Vagina (tissue), 2 donors: Measurements from ENCODE around the gene MEGF8. TPM values are rescaled to one million over a fixed set of nuclear protein-coding genes. Genes with fewer than 3 reads are reported as not detected.

Source experiments
- DNase-seq, 2 donors: peaks; one replicate each; pipeline ENCODE4 v3.0.0-alpha.2; 2017; ENCODE audit errors: extremely low spot score in 2 of 2
- H3K27ac ChIP-seq: fragments of 200-600 bp; sonication (generic); one replicate; pipeline ENCODE4 v1.5.1; 2019
- H3K27me3 ChIP-seq: fragments of 200-600 bp; sonication (generic); one replicate; pipeline ENCODE4 v1.5.1; 2019
- H3K36me3 ChIP-seq, 2 donors: fragments of 200-600 bp; sonication (generic); one replicate each; pipeline ENCODE4 v1.5.1; 2017 to 2019
- H3K4me1 ChIP-seq: fragments of 200-600 bp; sonication (generic); one replicate; pipeline ENCODE4 v1.5.1; 2019
- H3K4me3 ChIP-seq, 2 donors: fragments of 200-600 bp; sonication (generic); 1 replicate in 1 of 2; 2 replicates in 1 of 2; pipeline ENCODE4 v1.5.1; 2016 to 2019
- H3K9me3 ChIP-seq: fragments of 200-600 bp; sonication (generic); one replicate; pipeline ENCODE4 v1.5.1; 2019
- POLR2A ChIP-seq, 2 donors: fragments of 450-650 bp; IDR thresholded peaks; one replicate each; pipeline ENCODE4 v1.6.1; 2017; ENCODE audit warnings: antibody characterized with exemption in 2 of 2, mild to moderate bottlenecking in 2 of 2, moderate library complexity in 2 of 2
- POLR2AphosphoS5 ChIP-seq, 2 donors: sonication (generic); formaldehyde crosslinking; IDR thresholded peaks; one replicate each; pipeline ENCODE4 v1.9.0; 2017; ENCODE audit warnings: antibody characterized with exemption in 2 of 2, mild to moderate bottlenecking in 2 of 2, low read depth in 1 of 2; ENCODE audit not compliant: insufficient read depth in 1 of 2
- intact Hi-C: fragments of 100-400 bp; cut with DNase I; formaldehyde crosslinking; loops from one replicate; pipeline ENCODE4 v1.15.1; 2023
- total RNA-seq: library from RNA; depleted of rRNA; stranded (reverse); fragments of >200 nt; gene quantifications from one replicate; pipeline ENCODE4 v1.2.3, GENCODE V29; 2016
- TF ChIP-seq, protein P1 (sequence below), 3 experiments: fragments of 450-650 bp in 2 of 3; fragments of 200-600 bp in 1 of 3; sonication (generic) in 1 of 3; IDR thresholded peaks; one replicate each; pipeline ENCODE4 v1.5.1; 2017 to 2019; ENCODE audit warnings: antibody characterized with exemption in 3 of 3, mild to moderate bottlenecking in 2 of 3, moderate library complexity in 2 of 3

MEGF8 gene
- total RNA-seq, 1 donor from 2014 or later = 13.5 TPM

DNA sequence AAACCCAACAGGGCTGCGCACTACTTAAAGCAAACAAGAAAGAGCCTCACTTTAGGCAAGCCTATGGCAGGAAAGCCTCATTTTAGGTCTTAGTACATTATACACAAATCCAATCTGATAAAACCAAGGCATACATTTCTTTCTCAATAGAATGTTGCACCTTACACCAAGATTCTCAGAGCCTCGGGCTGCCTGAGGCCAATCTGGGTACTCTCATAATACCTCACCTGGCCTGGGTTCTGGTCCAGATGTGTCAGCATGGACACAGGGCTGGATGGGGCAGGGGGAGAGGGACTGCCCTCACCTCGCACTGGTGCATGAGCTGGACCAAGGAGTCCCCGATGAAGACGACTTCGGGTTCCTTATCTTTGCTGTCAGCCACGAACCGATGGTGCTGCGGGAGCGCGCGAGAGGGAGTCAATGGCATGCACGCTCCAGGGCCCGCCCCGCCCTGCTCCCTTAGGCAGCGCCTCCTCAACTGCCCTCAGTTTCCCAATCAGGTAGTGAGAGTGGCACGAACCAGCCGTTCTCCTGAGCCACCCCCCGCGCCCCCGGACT lies 23.7 kb upstream of the MEGF8 start, which contains the start of gene PRR19:
PRR19 (plus strand) TSS at position 487 of the 558 bp plus-strand sequence. CDS start 7,453 bp downstream, outside the sequence.
- no peak for TF ChIP-seq POLR2A (IDR thresholded peaks at IDR 0.05)
- TF ChIP-seq, protein P1, sequence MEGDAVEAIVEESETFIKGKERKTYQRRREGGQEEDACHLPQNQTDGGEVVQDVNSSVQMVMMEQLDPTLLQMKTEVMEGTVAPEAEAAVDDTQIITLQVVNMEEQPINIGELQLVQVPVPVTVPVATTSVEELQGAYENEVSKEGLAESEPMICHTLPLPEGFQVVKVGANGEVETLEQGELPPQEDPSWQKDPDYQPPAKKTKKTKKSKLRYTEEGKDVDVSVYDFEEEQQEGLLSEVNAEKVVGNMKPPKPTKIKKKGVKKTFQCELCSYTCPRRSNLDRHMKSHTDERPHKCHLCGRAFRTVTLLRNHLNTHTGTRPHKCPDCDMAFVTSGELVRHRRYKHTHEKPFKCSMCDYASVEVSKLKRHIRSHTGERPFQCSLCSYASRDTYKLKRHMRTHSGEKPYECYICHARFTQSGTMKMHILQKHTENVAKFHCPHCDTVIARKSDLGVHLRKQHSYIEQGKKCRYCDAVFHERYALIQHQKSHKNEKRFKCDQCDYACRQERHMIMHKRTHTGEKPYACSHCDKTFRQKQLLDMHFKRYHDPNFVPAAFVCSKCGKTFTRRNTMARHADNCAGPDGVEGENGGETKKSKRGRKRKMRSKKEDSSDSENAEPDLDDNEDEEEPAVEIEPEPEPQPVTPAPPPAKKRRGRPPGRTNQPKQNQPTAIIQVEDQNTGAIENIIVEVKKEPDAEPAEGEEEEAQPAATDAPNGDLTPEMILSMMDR (IDR thresholded peaks at IDR 0.05) = no peak
- no peak for TF ChIP-seq POLR2AphosphoS5 (IDR thresholded peaks at IDR 0.05; ENCODE audit: insufficient read depth in 1 of 2, low read depth in 1 of 2)
- Histone ChIP-seq H3K4me3 (peak within 1 kb of the TSS; percentile 52 to 59), H3K27ac (peak within 1 kb of the TSS; percentile 63), H3K9me3 (no peaks in the 10 kb centered on the region), H3K36me3 (no peaks in the 10 kb centered on the region), H3K27me3 (no peaks in the 10 kb centered on the region), H3K4me1 (peaks cover 25% of the 10 kb centered on the region)
- no peak for DNase-seq
- intact Hi-C loops = no loop called here

DNA sequence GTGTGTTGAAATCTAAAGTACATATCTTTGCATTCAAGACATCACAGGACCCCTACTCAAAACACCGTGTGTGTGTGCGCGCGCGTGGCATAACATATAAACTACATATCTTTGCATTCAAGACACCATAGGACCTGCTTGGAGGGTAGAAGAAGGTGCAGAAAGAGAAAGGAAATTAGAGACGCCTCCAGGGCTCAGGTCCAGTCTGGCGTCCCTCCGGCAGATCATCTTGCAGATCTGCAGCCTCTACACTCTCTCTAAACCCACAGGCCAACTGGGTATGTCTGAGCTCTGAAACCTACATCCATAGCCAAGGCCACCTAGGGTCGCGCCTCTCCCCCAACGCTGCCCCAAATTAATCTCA lies 22.4 kb upstream of the MEGF8 start:
- TF ChIP-seq, protein P1 (IDR thresholded peaks at IDR 0.05) = no peak
- TF ChIP-seq POLR2A (IDR thresholded peaks at IDR 0.05) (no peak), POLR2AphosphoS5 (IDR thresholded peaks at IDR 0.05; ENCODE audit: insufficient read depth in 1 of 2, low read depth in 1 of 2) (no peak)
- intact Hi-C loops = no loop called here
- no peak for DNase-seq

GRCh38 chr19:42303876-42304275 lies 21.6 kb upstream of the MEGF8 start:
- H3K27ac ChIP-seq = no peak overlapping the region
- intact Hi-C loops = no loop called here
- H3K4me1 ChIP-seq = peaks cover 25% of the 10 kb centered on the region
- no peaks in the 10 kb centered on the region for H3K36me3 ChIP-seq
- TF ChIP-seq POLR2A (IDR thresholded peaks at IDR 0.05) = no peak
- TF ChIP-seq, protein P1 (IDR thresholded peaks at IDR 0.05) = no peak
- TF ChIP-seq POLR2AphosphoS5 (IDR thresholded peaks at IDR 0.05; ENCODE audit: insufficient read depth in 1 of 2, low read depth in 1 of 2) = no peak
- H3K4me3 ChIP-seq = no peak overlapping the region
- H3K9me3 ChIP-seq = no peaks in the 10 kb centered on the region
- H3K27me3 ChIP-seq = no peaks in the 10 kb centered on the region
- no peak for DNase-seq

More for the DNA sequence above, 22.4 kb upstream of the MEGF8 start:
- H3K27me3 ChIP-seq = no peaks in the 10 kb centered on the region
- peak overlapping the region; percentile 63 for H3K27ac ChIP-seq
- no peaks in the 10 kb centered on the region for H3K9me3 ChIP-seq
- H3K4me1 ChIP-seq = peaks cover 25% of the 10 kb centered on the region
- H3K4me3 ChIP-seq = peak overlapping the region; percentile 52 to 59
- H3K36me3 ChIP-seq = no peaks in the 10 kb centered on the region

DNA sequence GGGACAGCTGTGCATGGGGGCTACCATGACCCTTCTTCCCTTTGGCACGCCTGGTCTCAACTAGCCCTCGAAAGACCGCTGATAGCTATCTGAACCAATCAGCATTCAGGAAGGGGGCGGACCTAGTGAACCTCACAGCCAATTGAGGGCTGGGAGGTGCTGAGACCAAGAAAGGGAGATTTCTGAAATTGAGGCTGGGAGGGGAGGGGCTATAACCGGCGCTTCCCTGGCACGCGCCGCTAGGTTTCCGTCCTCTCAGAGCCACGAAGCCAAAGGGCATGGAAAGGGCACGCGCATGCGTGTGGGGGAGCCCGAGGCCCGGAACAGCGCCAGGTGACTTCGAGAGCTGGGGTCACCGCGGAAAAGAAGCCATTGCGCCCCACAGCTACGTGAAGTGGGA lies 18.8 kb upstream of the MEGF8 start:
- no peak overlapping the region for H3K27ac ChIP-seq
- no peak for DNase-seq
- TF ChIP-seq, protein P1 (IDR thresholded peaks at IDR 0.05) = no peak
- TF ChIP-seq POLR2AphosphoS5 (IDR thresholded peaks at IDR 0.05; ENCODE audit: insufficient read depth in 1 of 2, low read depth in 1 of 2) = no peak
- no peak for TF ChIP-seq POLR2A (IDR thresholded peaks at IDR 0.05)
- no peak overlapping the region for H3K4me3 ChIP-seq
- intact Hi-C loops = no loop called here
- no peaks in the 10 kb centered on the region for H3K36me3 ChIP-seq
- H3K27me3 ChIP-seq = no peaks in the 10 kb centered on the region
- H3K4me1 ChIP-seq = peaks cover 18% of the 10 kb centered on the region
- no peaks in the 10 kb centered on the region for H3K9me3 ChIP-seq

DNA sequence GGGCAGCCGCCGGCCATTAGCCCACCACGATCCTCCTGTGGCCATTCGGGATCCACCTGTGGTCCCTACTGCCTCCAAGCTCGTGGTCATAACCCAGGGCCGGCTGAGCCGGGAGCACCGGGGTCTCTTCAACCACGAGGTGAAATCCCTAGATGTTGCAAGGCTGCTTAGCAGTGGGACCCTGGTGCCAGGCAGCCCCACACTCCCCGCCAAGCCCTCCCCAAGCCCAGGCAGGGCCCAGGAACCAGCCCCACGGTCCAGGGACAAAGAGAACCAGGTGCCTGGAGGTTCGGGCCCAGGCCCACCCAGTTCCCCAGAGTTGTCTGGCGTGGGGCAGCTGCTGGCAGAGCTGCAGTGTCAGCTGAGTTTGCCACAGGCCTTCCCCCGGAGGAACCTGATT lies 15.7 kb upstream of the MEGF8 start:
- Histone ChIP-seq H3K36me3 (no peaks in the 10 kb centered on the region), H3K4me1 (peaks cover 12% of the 10 kb centered on the region), H3K4me3 (no peak overlapping the region), H3K27me3 (no peaks in the 10 kb centered on the region), H3K9me3 (no peaks in the 10 kb centered on the region), H3K27ac (no peak overlapping the region)
- intact Hi-C loops = no loop called here
- DNase-seq = no peak
- no peak for TF ChIP-seq POLR2AphosphoS5 (IDR thresholded peaks at IDR 0.05; ENCODE audit: insufficient read depth in 1 of 2, low read depth in 1 of 2)
- TF ChIP-seq, protein P1 (IDR thresholded peaks at IDR 0.05) = no peak
- no peak for TF ChIP-seq POLR2A (IDR thresholded peaks at IDR 0.05)
